ENCODE data around the gene UBAC2. TPM values are rescaled to one million over a fixed set of nuclear protein-coding genes. Genes with fewer than 3 reads are reported as not detected.

UBAC2 gene, protein sequence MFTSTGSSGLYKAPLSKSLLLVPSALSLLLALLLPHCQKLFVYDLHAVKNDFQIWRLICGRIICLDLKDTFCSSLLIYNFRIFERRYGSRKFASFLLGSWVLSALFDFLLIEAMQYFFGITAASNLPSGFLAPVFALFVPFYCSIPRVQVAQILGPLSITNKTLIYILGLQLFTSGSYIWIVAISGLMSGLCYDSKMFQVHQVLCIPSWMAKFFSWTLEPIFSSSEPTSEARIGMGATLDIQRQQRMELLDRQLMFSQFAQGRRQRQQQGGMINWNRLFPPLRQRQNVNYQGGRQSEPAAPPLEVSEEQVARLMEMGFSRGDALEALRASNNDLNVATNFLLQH
- 61.8 to 64.3 TPM (median 62.3 TPM) in 3 replicates for total RNA-seq

DNA sequence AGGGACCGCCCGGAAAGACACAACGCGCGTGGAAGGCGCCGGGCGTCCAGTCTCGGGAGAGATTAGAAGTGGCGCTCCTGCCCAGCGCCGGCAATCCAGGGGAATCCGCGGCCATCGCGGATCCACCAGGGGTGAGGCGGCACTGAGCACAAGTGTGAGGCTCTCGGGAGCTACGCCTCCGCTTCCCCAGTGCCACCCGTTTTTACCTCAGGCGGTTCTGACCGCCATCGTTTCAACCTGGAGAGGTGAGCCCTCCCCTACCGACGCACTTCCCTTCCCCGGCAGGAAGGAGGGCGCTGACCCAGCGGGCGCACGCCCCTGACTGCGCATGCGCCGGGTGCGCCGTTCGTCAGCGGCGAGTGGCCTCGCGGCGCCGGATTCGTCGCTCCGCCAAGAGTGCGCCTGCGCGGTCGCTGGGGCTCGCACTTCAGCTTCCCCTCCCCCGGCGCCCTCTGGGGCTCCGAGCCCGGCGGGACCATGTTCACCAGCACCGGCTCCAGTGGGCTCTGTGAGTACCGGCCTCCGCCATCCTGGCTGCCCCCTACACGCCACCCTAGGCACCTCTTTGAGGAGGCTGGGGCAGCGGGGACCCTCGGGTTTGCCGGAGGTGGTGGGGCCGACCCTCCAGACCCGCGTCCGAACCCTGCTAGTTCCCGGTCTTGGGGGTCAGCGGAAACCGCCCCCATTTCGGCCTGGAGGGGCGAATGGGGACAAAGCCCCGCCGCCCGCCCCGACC lies at the start of gene UBAC2:
Gene UBAC2, plus strand, starts transcription at position 423 of the 736 bp plus-strand sequence. Its CDS starts 55 bp downstream, at position 478.
- no peaks in the 10 kb centered on the region for H3K9me3 Mint-ChIP-seq
- TF ChIP-seq, protein P1, sequence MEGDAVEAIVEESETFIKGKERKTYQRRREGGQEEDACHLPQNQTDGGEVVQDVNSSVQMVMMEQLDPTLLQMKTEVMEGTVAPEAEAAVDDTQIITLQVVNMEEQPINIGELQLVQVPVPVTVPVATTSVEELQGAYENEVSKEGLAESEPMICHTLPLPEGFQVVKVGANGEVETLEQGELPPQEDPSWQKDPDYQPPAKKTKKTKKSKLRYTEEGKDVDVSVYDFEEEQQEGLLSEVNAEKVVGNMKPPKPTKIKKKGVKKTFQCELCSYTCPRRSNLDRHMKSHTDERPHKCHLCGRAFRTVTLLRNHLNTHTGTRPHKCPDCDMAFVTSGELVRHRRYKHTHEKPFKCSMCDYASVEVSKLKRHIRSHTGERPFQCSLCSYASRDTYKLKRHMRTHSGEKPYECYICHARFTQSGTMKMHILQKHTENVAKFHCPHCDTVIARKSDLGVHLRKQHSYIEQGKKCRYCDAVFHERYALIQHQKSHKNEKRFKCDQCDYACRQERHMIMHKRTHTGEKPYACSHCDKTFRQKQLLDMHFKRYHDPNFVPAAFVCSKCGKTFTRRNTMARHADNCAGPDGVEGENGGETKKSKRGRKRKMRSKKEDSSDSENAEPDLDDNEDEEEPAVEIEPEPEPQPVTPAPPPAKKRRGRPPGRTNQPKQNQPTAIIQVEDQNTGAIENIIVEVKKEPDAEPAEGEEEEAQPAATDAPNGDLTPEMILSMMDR (IDR thresholded peaks at IDR 0.05; ENCODE audit: unreplicated experiment): no peak
- H3K27ac Mint-ChIP-seq: peak within 1 kb of the TSS; percentile 96
- peaks cover 6% of the 10 kb centered on the region for H3K36me3 Mint-ChIP-seq
- no peaks in the 10 kb centered on the region for H3K27me3 Mint-ChIP-seq (ENCODE audit: low read depth)
- H3K4me3 Mint-ChIP-seq: peak within 1 kb of the TSS; percentile 76
- peaks cover 54% of the 10 kb centered on the region for H3K4me1 Mint-ChIP-seq
- DNase-seq (ENCODE audit: low spot score in 2 of 2, unreplicated experiment in 2 of 2): peak; percentile 93 to 96

DNA sequence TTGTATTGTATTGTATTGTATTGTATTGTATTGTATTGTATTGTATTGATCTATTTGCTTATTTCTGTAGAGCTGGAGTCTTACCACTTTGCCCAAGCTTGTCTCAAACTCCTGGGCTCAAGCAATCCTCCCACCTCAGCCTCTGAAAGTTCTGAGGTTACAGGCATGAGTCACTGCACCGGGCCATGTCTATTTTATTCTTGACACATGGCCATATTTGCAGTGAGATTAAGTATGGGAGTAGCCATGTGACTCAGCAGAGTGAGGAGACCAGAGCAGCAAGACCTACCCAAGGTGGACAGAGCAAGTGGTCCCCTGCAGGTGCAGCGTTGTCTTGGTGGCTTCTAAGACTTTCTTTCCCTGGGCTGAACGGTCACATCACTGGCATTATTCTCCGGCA lies 49.1 kb upstream of the UBAC2 start:
- peak overlapping the region; percentile 32 for H3K27ac Mint-ChIP-seq
- H3K4me3 Mint-ChIP-seq: no peak overlapping the region
- H3K27me3 Mint-ChIP-seq (ENCODE audit: low read depth): no peaks in the 10 kb centered on the region
- no peaks in the 10 kb centered on the region for H3K9me3 Mint-ChIP-seq
- no peak for DNase-seq (ENCODE audit: low spot score in 2 of 2, unreplicated experiment in 2 of 2)
- H3K36me3 Mint-ChIP-seq: no peaks in the 10 kb centered on the region
- TF ChIP-seq, protein P1 (IDR thresholded peaks at IDR 0.05; ENCODE audit: unreplicated experiment): no peak
- peaks cover 27% of the 10 kb centered on the region for H3K4me1 Mint-ChIP-seq

DNA sequence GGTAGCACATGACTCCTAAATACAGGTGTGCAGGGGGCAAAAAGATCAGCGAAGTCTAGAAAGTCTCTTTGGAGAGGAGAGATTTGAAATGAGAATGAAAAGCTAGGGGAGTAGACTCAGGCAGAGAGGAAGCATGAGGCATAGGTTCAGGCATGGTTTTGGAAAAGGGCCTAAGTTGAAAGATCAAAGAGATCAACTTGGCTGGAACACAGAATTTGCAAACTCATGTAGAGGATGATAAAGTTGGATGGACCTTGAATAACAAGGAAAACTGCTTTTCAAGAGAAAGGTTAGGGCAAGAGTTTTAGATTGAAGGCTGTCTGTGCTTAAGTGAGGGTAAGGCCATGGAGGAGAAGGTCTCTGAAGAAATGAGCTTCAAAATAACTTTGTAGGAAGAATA lies 47.4 kb upstream of the UBAC2 start:
- TF ChIP-seq, protein P1 (IDR thresholded peaks at IDR 0.05; ENCODE audit: unreplicated experiment): no peak
- no peak overlapping the region for H3K4me3 Mint-ChIP-seq
- no peaks in the 10 kb centered on the region for H3K36me3 Mint-ChIP-seq
- H3K4me1 Mint-ChIP-seq: peaks cover 27% of the 10 kb centered on the region
- no peak for DNase-seq (ENCODE audit: low spot score in 2 of 2, unreplicated experiment in 2 of 2)
- no peaks in the 10 kb centered on the region for H3K9me3 Mint-ChIP-seq
- H3K27ac Mint-ChIP-seq: no peak overlapping the region
- H3K27me3 Mint-ChIP-seq (ENCODE audit: low read depth): no peaks in the 10 kb centered on the region

DNA sequence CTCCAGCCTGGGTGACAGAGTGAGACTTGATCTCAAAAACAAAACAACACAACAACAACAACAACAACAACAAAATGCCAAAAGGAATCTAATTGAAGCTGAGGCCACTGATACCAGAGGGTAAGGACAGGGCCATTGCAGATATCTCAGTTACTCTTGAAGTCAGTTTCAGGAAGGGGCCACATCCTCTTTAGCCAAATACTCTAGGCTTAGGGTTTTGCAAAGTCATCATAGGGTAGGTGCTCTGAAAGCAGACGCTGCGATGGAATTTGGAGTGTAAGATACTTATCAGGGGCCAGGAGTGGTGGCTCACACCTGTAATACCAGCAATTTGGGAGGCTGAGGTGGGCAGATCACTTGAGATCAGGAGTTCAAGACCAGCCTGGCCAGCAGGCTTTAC lies 46.6 kb upstream of the UBAC2 start:
- no peaks in the 10 kb centered on the region for H3K36me3 Mint-ChIP-seq
- no peak overlapping the region for H3K27ac Mint-ChIP-seq
- peaks cover 33% of the 10 kb centered on the region for H3K4me1 Mint-ChIP-seq
- no peaks in the 10 kb centered on the region for H3K9me3 Mint-ChIP-seq
- no peaks in the 10 kb centered on the region for H3K27me3 Mint-ChIP-seq (ENCODE audit: low read depth)
- DNase-seq (ENCODE audit: low spot score in 2 of 2, unreplicated experiment in 2 of 2): no peak
- TF ChIP-seq, protein P1 (IDR thresholded peaks at IDR 0.05; ENCODE audit: unreplicated experiment): no peak
- no peak overlapping the region for H3K4me3 Mint-ChIP-seq

DNA sequence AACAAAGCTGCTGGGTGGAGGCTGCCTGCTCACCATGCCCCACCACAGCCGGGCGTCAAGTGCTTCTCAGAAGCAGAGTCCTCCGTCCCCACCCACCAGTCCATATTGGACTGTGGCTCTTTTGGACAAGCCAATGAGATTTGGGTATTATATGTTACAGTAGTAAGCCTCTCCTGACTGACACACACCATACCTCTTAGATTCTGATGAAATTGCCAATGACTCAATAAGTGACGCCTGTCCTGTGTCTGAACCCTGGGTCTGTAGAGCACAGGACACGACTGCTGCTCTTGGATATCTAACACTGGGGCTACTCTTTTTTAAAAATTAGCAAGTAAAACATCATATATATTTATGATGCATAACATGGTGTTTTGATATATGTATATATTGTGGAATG lies 44.8 kb upstream of the UBAC2 start:
- TF ChIP-seq, protein P1 (IDR thresholded peaks at IDR 0.05; ENCODE audit: unreplicated experiment): no peak
- no peaks in the 10 kb centered on the region for H3K36me3 Mint-ChIP-seq
- H3K27me3 Mint-ChIP-seq (ENCODE audit: low read depth): no peaks in the 10 kb centered on the region
- H3K4me1 Mint-ChIP-seq: peaks cover 33% of the 10 kb centered on the region
- no peaks in the 10 kb centered on the region for H3K9me3 Mint-ChIP-seq
- H3K4me3 Mint-ChIP-seq: no peak overlapping the region
- DNase-seq (ENCODE audit: low spot score in 2 of 2, unreplicated experiment in 2 of 2): no peak
- H3K27ac Mint-ChIP-seq: no peak overlapping the region
